Lung (tissue), 12 donors: ENCODE results near the gene AGPAT3. TPM values are rescaled to one million over a fixed set of nuclear protein-coding genes. Genes with fewer than 3 reads are reported as not detected.
A peak's percentile ranks its signal among the peaks of the same experiment; 100 is the strongest.

Experiments used
- ATAC-seq: fragments of 200-7000 bp; cut with Tn5 transposase; one replicate; pipeline ENCODE4 v1.9.1; 2020; ENCODE audit warnings: moderate number of reproducible peaks; ENCODE audit not compliant: insufficient read depth, low FRiP score
- DNase-seq, 3 donors: peaks; one replicate each; pipeline ENCODE4 v3.0.0-alpha.2; 2013 to 2017
- H3K27ac ChIP-seq, 2 donors: one replicate each; pipeline ENCODE4 v1.5.1; 2013; ENCODE audit warnings: mild to moderate bottlenecking in 2 of 2, moderate library complexity in 2 of 2, control low read depth in 1 of 2, inconsistent platforms in 1 of 2, low read depth in 1 of 2, low read length in 1 of 2
- H3K27me3 ChIP-seq, 3 donors: one replicate each; pipeline ENCODE4 v1.5.1; 2013; ENCODE audit warnings: low read length in 2 of 3; ENCODE audit not compliant: control insufficient read depth in 3 of 3, insufficient read depth in 3 of 3
- H3K36me3 ChIP-seq, 4 donors: one replicate each; pipeline ENCODE4 v1.5.1; 2013; ENCODE audit warnings: low read length in 4 of 4, mild to moderate bottlenecking in 1 of 4, moderate library complexity in 1 of 4; ENCODE audit not compliant: control insufficient read depth in 4 of 4, insufficient read depth in 4 of 4
- H3K4me1 ChIP-seq, 5 donors: one replicate each; pipeline ENCODE4 v1.5.1; 2013; ENCODE audit warnings: low read length in 5 of 5, mild to moderate bottlenecking in 2 of 5, moderate library complexity in 1 of 5; ENCODE audit not compliant: control insufficient read depth in 5 of 5, insufficient read depth in 5 of 5
- H3K4me3 ChIP-seq: one replicate; pipeline ENCODE4 v1.5.1; 2013; ENCODE audit warnings: mild to moderate bottlenecking, control low read depth, moderate library complexity
- H3K9ac ChIP-seq, 2 donors: one replicate each; pipeline ENCODE4 v1.5.1; 2013; ENCODE audit warnings: low read length in 2 of 2, control low read depth in 1 of 2; ENCODE audit not compliant: insufficient read depth in 1 of 2
- H3K9me3 ChIP-seq, 4 donors: one replicate each; pipeline ENCODE4 v1.5.1; 2013; ENCODE audit warnings: low read length in 3 of 4, mild to moderate bottlenecking in 1 of 4, moderate library complexity in 1 of 4; ENCODE audit not compliant: control insufficient read depth in 4 of 4, insufficient read depth in 3 of 4
- WGBS, 2 donors: extraction: QIAGEN DNeasy Blood & Tissue Kit; methylation state at CpG; one replicate each; pipeline ENCODE4 v1.1.7; 2013; 5-methylcytosine and 5-hydroxymethylcytosine counted together
- polyA plus RNA-seq, 2 donors: library from polyadenylated mRNA; stranded (reverse); fragments of 200-250 nt; gene quantifications; one replicate each; pipeline ENCODE4 v1.2.1, GENCODE V29; 2013
- total RNA-seq, 2 donors: library from RNA; depleted of rRNA in 1 of 2; stranded (reverse); fragments of >200 nt in 1 of 2; gene quantifications; one replicate each; pipeline ENCODE4 v1.2.1, GENCODE V29; 2014 to 2021
- TF ChIP-seq, protein P1 (sequence below): IDR thresholded peaks from 2 replicates; pipeline ENCODE4 v1.5.1; 2012; ENCODE audit warnings: mild to moderate bottlenecking; ENCODE audit errors: control extremely low read depth, extremely low read depth
- donor health status: control.
- donor health status: control.
- donor health status: Bipolar disorder and iron deficiency.
- donor health status: healthy.
- donor health status: DM: yes; HTN: yes; CAD: no.

AGPAT3 gene
- total and polyA plus RNA-seq, 4 donors: 29.4 to 120 (median 43.9) TPM

DNA sequence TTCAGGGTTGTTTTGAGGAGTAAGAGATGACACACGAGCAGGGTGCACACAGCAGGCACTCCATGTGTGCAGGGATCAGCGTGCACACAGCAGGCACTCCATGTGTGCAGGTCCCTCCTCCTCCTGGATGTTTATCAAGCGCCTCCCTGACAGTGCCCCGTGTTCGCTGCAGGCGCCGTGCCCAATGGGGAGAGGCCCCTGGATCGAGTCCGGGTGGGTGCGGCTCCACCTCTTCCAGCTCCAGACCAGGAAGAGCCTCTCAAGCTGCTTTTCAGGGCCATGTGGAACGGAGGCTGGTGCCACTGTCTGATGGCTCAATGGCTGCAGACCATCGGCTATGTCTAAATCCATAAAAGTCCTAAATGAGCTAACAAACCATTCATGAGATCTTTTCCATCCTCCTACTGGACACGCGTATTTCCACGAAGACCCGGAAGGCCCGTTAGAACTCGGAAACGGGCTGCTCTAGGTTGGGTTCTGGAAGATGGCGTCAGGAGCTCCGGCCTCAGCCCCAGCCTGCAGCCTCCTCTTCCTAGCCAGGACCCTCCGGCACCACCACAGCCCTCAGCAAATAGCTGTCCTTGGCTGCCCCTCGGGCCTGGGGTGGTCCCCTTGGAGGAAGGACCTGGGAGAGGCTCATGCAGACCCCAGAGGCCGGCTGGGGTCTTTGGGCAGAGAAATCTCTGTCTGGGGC is 39.6 kb upstream of the AGPAT3 start:
- Histone ChIP-seq H3K27ac (no peak overlapping the region), H3K9me3 (no peaks in the 10 kb centered on the region), H3K4me1 (no peaks in the 10 kb centered on the region), H3K4me3 (no peak overlapping the region), H3K9ac (no peak overlapping the region), H3K27me3 (peaks cover 0 to 4% (median 0%) of the 10 kb centered on the region in 3 donors), H3K36me3 (no peaks in the 10 kb centered on the region)
- ATAC-seq (no peak), DNase-seq (peak in 1 of 3 donors; percentile 5)
- TF ChIP-seq, protein P1, sequence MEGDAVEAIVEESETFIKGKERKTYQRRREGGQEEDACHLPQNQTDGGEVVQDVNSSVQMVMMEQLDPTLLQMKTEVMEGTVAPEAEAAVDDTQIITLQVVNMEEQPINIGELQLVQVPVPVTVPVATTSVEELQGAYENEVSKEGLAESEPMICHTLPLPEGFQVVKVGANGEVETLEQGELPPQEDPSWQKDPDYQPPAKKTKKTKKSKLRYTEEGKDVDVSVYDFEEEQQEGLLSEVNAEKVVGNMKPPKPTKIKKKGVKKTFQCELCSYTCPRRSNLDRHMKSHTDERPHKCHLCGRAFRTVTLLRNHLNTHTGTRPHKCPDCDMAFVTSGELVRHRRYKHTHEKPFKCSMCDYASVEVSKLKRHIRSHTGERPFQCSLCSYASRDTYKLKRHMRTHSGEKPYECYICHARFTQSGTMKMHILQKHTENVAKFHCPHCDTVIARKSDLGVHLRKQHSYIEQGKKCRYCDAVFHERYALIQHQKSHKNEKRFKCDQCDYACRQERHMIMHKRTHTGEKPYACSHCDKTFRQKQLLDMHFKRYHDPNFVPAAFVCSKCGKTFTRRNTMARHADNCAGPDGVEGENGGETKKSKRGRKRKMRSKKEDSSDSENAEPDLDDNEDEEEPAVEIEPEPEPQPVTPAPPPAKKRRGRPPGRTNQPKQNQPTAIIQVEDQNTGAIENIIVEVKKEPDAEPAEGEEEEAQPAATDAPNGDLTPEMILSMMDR: no peak
- WGBS, 2 donors: 88 to 92% methylated on average over 24 of the region's 24 CpGs

DNA sequence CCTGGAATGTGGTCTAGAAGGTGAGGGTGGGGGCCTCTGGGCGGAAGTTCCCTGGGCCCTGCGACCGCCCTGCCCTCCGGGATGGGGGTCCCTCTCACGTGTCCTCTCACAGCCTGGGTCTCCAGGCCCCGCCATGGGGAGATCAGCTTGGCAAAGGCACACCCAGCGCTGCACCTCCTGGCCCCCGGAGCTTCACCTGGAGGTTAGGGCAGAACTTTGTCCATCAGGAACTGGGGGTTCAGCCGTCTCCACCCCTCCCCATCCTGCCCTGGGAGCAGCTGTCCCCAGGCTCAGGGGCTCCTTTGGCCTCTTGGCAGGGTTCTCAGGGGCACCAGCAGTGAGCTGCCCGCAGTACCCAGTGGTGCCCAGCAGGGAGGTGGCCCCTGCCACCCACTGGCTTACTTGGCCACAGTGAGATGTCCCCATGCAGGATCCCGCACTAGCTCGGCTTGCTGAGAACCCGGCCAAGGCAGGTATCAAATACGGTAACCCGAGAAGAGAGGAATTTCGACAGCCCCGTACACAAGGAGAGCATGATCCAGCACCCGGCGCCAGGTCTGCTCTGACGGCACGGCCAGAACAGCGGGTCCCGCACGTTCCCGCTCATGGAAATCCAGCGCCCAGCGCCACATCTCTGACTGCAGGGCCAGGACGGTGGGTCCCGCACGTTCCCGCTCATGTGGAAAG is 38.9 kb upstream of the AGPAT3 start:
- no peak for ATAC-seq
- peak; percentile 31 to 72 (median 61) for DNase-seq
- Histone ChIP-seq H3K36me3 (no peaks in the 10 kb centered on the region), H3K9ac (no peak overlapping the region), H3K4me3 (no peak overlapping the region), H3K4me1 (no peaks in the 10 kb centered on the region), H3K27me3 (peaks cover 0 to 4% (median 0%) of the 10 kb centered on the region in 3 donors), H3K9me3 (no peaks in the 10 kb centered on the region), H3K27ac (no peak overlapping the region)
- 64 to 65% methylated on average over 30 to 31 of the region's 31 CpGs for WGBS, 2 donors
- TF ChIP-seq, protein P1: no peak

DNA sequence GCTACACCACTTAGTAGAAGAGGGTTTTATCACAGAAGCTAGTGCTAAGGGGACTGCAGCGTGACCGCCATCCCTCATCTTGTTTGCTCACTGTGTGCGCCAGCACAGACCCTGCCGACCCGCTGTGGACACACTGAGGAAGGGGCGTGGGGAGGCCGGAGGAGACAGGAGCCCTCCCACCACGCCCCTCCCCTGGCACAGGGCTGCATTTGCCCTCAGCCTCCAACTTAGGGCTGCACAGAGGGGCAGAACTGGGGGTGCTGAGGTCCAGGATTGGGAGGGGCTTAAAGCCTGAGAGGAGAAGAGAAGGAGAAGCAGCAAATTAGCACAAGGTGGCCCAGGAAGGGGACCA is 38.4 kb upstream of the AGPAT3 start:
- H3K9me3 ChIP-seq: no peaks in the 10 kb centered on the region
- H3K27me3 ChIP-seq: peaks cover 0 to 4% (median 0%) of the 10 kb centered on the region in 3 donors
- H3K27ac ChIP-seq: no peak overlapping the region
- TF ChIP-seq, protein P1: no peak
- DNase-seq (no peak), ATAC-seq (no peak)
- 61 to 81% methylated on average over 8 of the region's 8 CpGs for WGBS, 2 donors
- no peaks in the 10 kb centered on the region for H3K36me3 ChIP-seq
- H3K4me1 ChIP-seq: no peaks in the 10 kb centered on the region
- no peak overlapping the region for H3K9ac ChIP-seq
- no peak overlapping the region for H3K4me3 ChIP-seq
